Lower lobe of right lung (tissue), 2 donors: ENCODE measurements around the gene LHPP. TPM values are rescaled to one million over a fixed set of nuclear protein-coding genes. Genes with fewer than 3 reads are reported as not detected.

Experiments
- ATAC-seq, 2 donors: fragments of 200-7000 bp; cut with Tn5 transposase; one replicate each; pipeline ENCODE4 v1.9.1; 2020 to 2022; ENCODE audit warnings: mild to moderate bottlenecking in 2 of 2, moderate library complexity in 2 of 2
- DNase-seq: peaks from one replicate; pipeline ENCODE4 v3.0.0-alpha.2; 2020
- H3K27ac ChIP-seq: fragments of 200-600 bp; one replicate; pipeline ENCODE4 v1.8.0; 2022
- H3K27me3 ChIP-seq: fragments of 200-600 bp; one replicate; pipeline ENCODE4 v1.8.0; 2022; ENCODE audit warnings: low read depth
- H3K36me3 ChIP-seq: fragments of 200-600 bp; one replicate; pipeline ENCODE4 v1.8.0; 2022; ENCODE audit warnings: mild to moderate bottlenecking
- H3K4me1 ChIP-seq: fragments of 200-600 bp; one replicate; pipeline ENCODE4 v1.8.0; 2022
- H3K4me3 ChIP-seq: fragments of 200-600 bp; one replicate; pipeline ENCODE4 v1.8.0; 2022; ENCODE audit warnings: mild to moderate bottlenecking
- H3K9me3 ChIP-seq: fragments of 200-600 bp; one replicate; pipeline ENCODE4 v1.8.0; 2022
- CTCF ChIP-seq: fragments of 200-600 bp; IDR thresholded peaks from one replicate; pipeline ENCODE4 v1.8.0; 2022; ENCODE audit warnings: antibody characterized with exemption, mild to moderate bottlenecking
- intact Hi-C: fragments of 100-400 bp; cut with DNase I; formaldehyde crosslinking; loops from one replicate; pipeline ENCODE4 v1.11.0; 2022
- total RNA-seq: library from RNA; stranded (reverse); fragmentation: NEBNext Ultra II Directional; extraction: Animal tissue kit (Norgen Biotek cat#: 25700); gene quantifications from one replicate; pipeline ENCODE4 v1.2.1, GENCODE V29; 2021
- donor health status: DM: no; HTN: yes; CAD: no; lungs with severe emphysema.

The LHPP gene
- total RNA-seq, 1 donor from 2014 or later, result 17.8 TPM

- no peak for DNase-seq
- H3K4me1 ChIP-seq, result peaks cover 47% of the 10 kb centered on the region
- intact Hi-C loops, result no loop called here
- H3K27me3 ChIP-seq, result no peaks in the 10 kb centered on the region
- no peaks in the 10 kb centered on the region for H3K9me3 ChIP-seq
- H3K4me3 ChIP-seq, result no peak overlapping the region
- no peak overlapping the region for H3K27ac ChIP-seq
- TF ChIP-seq CTCF, result no peak
- no peak for ATAC-seq
- peaks cover 40% of the 10 kb centered on the region for H3K36me3 ChIP-seq
These were observed 160.5 kb downstream of the LHPP start for GRCh38 chr10:124622158-124622557.

GRCh38 chr10:124622866-124623536 is 161.4 kb downstream of the LHPP start:
- no peak overlapping the region for H3K4me3 ChIP-seq
- DNase-seq (no peak), ATAC-seq (no peak)
- intact Hi-C loops, result no loop called here
- H3K36me3 ChIP-seq, result peaks cover 34% of the 10 kb centered on the region
- H3K9me3 ChIP-seq, result no peaks in the 10 kb centered on the region
- peaks cover 48% of the 10 kb centered on the region for H3K4me1 ChIP-seq
- H3K27ac ChIP-seq, result no peak overlapping the region
- no peak for TF ChIP-seq CTCF
- H3K27me3 ChIP-seq, result no peaks in the 10 kb centered on the region

GRCh38 chr10:124624006-124624405 is 162.4 kb downstream of the LHPP start:
- intact Hi-C loops, result no loop called here
- no peaks in the 10 kb centered on the region for H3K27me3 ChIP-seq
- DNase-seq, result no peak
- ATAC-seq, result no peak
- H3K4me1 ChIP-seq, result peaks cover 48% of the 10 kb centered on the region
- no peak for TF ChIP-seq CTCF
- no peak overlapping the region for H3K27ac ChIP-seq
- H3K9me3 ChIP-seq, result no peaks in the 10 kb centered on the region
- peaks cover 24% of the 10 kb centered on the region for H3K36me3 ChIP-seq
- H3K4me3 ChIP-seq, result no peak overlapping the region

- H3K27me3 ChIP-seq, result no peaks in the 10 kb centered on the region
- intact Hi-C loops, result no loop called here
- H3K4me3 ChIP-seq, result no peak overlapping the region
- H3K9me3 ChIP-seq, result no peaks in the 10 kb centered on the region
- peaks cover 24% of the 10 kb centered on the region for H3K36me3 ChIP-seq
- no peak for TF ChIP-seq CTCF
- H3K27ac ChIP-seq, result no peak overlapping the region
- DNase-seq, result no peak
- ATAC-seq, result no peak
- peaks cover 48% of the 10 kb centered on the region for H3K4me1 ChIP-seq
These were observed 162.8 kb downstream of the LHPP start for GRCh38 chr10:124624466-124624865.

GRCh38 chr10:124624895-124625294 is 163.3 kb downstream of the LHPP start:
- intact Hi-C loops, result no loop called here
- no peak overlapping the region for H3K27ac ChIP-seq
- no peaks in the 10 kb centered on the region for H3K9me3 ChIP-seq
- H3K4me1 ChIP-seq, result peaks cover 48% of the 10 kb centered on the region
- no peak overlapping the region for H3K4me3 ChIP-seq
- H3K27me3 ChIP-seq, result no peaks in the 10 kb centered on the region
- ATAC-seq (no peak), DNase-seq (no peak)
- H3K36me3 ChIP-seq, result peaks cover 24% of the 10 kb centered on the region
- TF ChIP-seq CTCF, result no peak
